ENCODE measurements around the gene GADD45A.
A peak's percentile ranks its signal among the peaks of the same experiment; 100 is the strongest.

Gene GADD45A

GRCh38 chr1:67689267-67690017, 4.4 kb downstream of the GADD45A start:
- no peak for DNase-seq

- DNase-seq, result no peak
Measured at GRCh38 chr1:67690018-67690363, 5.0 kb downstream of the GADD45A start.

GRCh38 chr1:67690411-67690810, 5.4 kb downstream of the GADD45A start:
- no peak for DNase-seq

- DNase-seq, result no peak
Measured at GRCh38 chr1:67691712-67692111, 6.7 kb downstream of the GADD45A start.

GRCh38 chr1:67695963-67696362, 11.0 kb downstream of the GADD45A start:
- DNase-seq, result no peak

- no peak for DNase-seq
Measured at GRCh38 chr1:67696708-67697107, 11.7 kb downstream of the GADD45A start.

- DNase-seq, result no peak
Measured at GRCh38 chr1:67700220-67700619, 15.2 kb downstream of the GADD45A start.

GRCh38 chr1:67700692-67701410, 15.8 kb downstream of the GADD45A start:
- peak; percentile 40 for DNase-seq

GRCh38 chr1:67701876-67702275, 16.9 kb downstream of the GADD45A start:
- DNase-seq, result no peak

GRCh38 chr1:67704351-67704750, 19.4 kb downstream of the GADD45A start:
- DNase-seq, result no peak

- no peak for DNase-seq
Measured at GRCh38 chr1:67705735-67706453, 20.9 kb downstream of the GADD45A start.

- DNase-seq, result no peak
Measured at GRCh38 chr1:67708606-67709005, 23.6 kb downstream of the GADD45A start.

- DNase-seq, result peak; percentile 74
Measured at GRCh38 chr1:67710417-67710816, 25.4 kb downstream of the GADD45A start.

GRCh38 chr1:67711158-67711854, 26.3 kb downstream of the GADD45A start:
- no peak for DNase-seq

- no peak for DNase-seq
Measured at GRCh38 chr1:67711855-67712212, 26.8 kb downstream of the GADD45A start.

- peak; percentile 85 for DNase-seq
Measured at GRCh38 chr1:67713057-67713846, 28.3 kb downstream of the GADD45A start.

GRCh38 chr1:67715819-67716218, 30.8 kb downstream of the GADD45A start:
- DNase-seq, result no peak

GRCh38 chr1:67716800-67717199, 31.8 kb downstream of the GADD45A start:
- DNase-seq, result no peak

GRCh38 chr1:67717876-67718275, 32.9 kb downstream of the GADD45A start:
- DNase-seq, result no peak

- no peak for DNase-seq
Measured at GRCh38 chr1:67719329-67720196, 34.6 kb downstream of the GADD45A start.

- DNase-seq, result no peak
Measured at GRCh38 chr1:67721112-67721511, 36.1 kb downstream of the GADD45A start.

Data from fibroblast of skin of back (primary cell).